ENCODE results near the gene ARID5A. TPM values are rescaled to one million over a fixed set of nuclear protein-coding genes. Genes with fewer than 3 reads are reported as not detected.
A peak's percentile ranks its signal among the peaks of the same experiment; 100 is the strongest.

The ARID5A gene
- polyA plus RNA-seq, 3 donors: 27.8 to 38.8 (median 37.7) TPM

DNA sequence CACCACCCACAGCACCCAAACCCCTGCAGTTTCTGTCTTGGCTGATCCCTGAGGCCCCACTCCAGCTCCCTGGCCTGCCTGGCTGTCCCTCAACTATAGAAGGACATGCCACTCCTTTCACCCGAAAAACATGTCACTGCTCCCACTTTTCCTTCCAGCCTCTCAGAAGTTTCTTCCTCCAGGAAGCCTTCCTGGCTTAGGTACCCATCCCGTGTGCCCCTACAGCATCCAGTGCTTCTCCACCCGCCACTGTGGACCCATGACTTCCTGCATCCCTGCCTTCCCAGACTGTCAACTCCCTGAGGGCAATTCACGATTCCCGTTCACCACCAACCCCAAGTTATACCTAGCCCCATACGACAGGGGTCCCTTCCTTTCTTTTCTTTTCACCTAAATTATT lies 21.5 kb downstream of the ARID5A start:
- Mint-ChIP-seq H3K9me3 (peaks cover 0 to 7% (median 0%) of the 10 kb centered on the region in 7 donors), H3K36me3 (peaks cover 0 to 4% of the 10 kb centered on the region in 2 donors), H3K27ac (peak overlapping the region in 1 of 7 donors; percentile 68), H3K4me1 (peaks cover 15% of the 10 kb centered on the region), H3K27me3 (ENCODE audit: low read depth in 3 of 3) (peaks cover 2 to 11% (median 3%) of the 10 kb centered on the region in 3 donors), H3K4me3 (no peak overlapping the region)
- Histone ChIP-seq H3K36me3 (replicated peaks in 1 of 2; ENCODE audit: control insufficient read depth in 1 of 2, insufficient read depth in 2 of 2, low read length in 2 of 2) (peaks cover 0 to 1% of the 10 kb centered on the region in 2 donors), H3K27me3 (ENCODE audit: control insufficient read depth in 2 of 2, insufficient read depth in 2 of 2, low read length in 2 of 2) (no peaks in the 10 kb centered on the region), H2AFZ (ENCODE audit: insufficient read depth, low read depth, low read length, poor library complexity, severe bottlenecking) (no peak overlapping the region), H4K20me1 (ENCODE audit: insufficient read depth, low read length) (peaks cover 9% of the 10 kb centered on the region), H3K9ac (ENCODE audit: insufficient read depth, low read length, poor library complexity, severe bottlenecking) (no peak overlapping the region), H3K4me1 (ENCODE audit: control insufficient read depth in 1 of 2, insufficient read depth in 2 of 2, low read length in 2 of 2) (peaks cover 3 to 9% of the 10 kb centered on the region in 2 donors), H3K27ac (ENCODE audit: low read depth in 1 of 2, low read length in 2 of 2) (no peak overlapping the region), H3K4me2 (replicated peaks; ENCODE audit: extremely low read depth, low read length, poor library complexity, severe bottlenecking) (no peak overlapping the region), H3K4me3 (replicated peaks in 1 of 3; ENCODE audit: low read depth in 2 of 3, low read length in 3 of 3) (no peak overlapping the region), H3K79me2 (ENCODE audit: insufficient read depth, low read length) (no peaks in the 10 kb centered on the region), H3K9me3 (replicated peaks in 1 of 2; ENCODE audit: control insufficient read depth in 1 of 2, insufficient read depth in 1 of 2, low read length in 2 of 2) (no peaks in the 10 kb centered on the region)
- TF ChIP-seq CTCF (IDR thresholded peaks at IDR 0.05): no peak
- 85% methylated on average over 6 of the region's 6 CpGs for WGBS (ENCODE audit: insufficient coverage)
- intact Hi-C loops (cut with micrococcal nuclease): no loop called here
- no peak for DNase-seq

DNA sequence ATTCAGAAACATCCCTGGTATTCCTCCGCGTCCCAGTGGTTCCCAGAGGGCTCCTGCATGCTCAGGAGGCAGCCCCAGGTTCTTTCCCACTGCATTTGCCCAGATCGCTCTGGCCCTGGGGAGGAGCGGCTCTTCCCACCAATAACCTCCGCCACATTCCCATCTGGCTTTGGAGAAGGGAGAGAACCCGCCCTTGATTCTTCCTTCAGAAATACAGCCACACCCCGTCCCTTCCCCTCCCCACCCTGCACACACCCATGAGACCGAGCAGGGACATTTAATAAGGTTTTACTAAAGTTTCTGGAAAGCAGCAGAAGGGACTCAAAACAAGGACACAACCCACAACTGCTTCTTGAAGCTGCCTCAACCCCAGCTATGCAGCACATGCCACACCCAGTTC lies 21.9 kb downstream of the ARID5A start:
- peaks cover 1 to 11% (median 2%) of the 10 kb centered on the region in 3 donors for H3K27me3 Mint-ChIP-seq (ENCODE audit: low read depth in 3 of 3)
- H4K20me1 ChIP-seq (ENCODE audit: insufficient read depth, low read length): peaks cover 4% of the 10 kb centered on the region
- 100% methylated on average over 3 of the region's 8 CpGs for WGBS (ENCODE audit: insufficient coverage)
- H3K4me3 Mint-ChIP-seq: no peak overlapping the region
- peaks cover 0 to 7% (median 0%) of the 10 kb centered on the region in 7 donors for H3K9me3 Mint-ChIP-seq
- no peak overlapping the region for H3K4me3 ChIP-seq (replicated peaks in 1 of 3; ENCODE audit: low read depth in 2 of 3, low read length in 3 of 3)
- no peaks in the 10 kb centered on the region for H3K79me2 ChIP-seq (ENCODE audit: insufficient read depth, low read length)
- no peaks in the 10 kb centered on the region for H3K27me3 ChIP-seq (ENCODE audit: control insufficient read depth in 2 of 2, insufficient read depth in 2 of 2, low read length in 2 of 2)
- no peak overlapping the region for H3K9ac ChIP-seq (ENCODE audit: insufficient read depth, low read length, poor library complexity, severe bottlenecking)
- no peaks in the 10 kb centered on the region for H3K9me3 ChIP-seq (replicated peaks in 1 of 2; ENCODE audit: control insufficient read depth in 1 of 2, insufficient read depth in 1 of 2, low read length in 2 of 2)
- no peak for TF ChIP-seq CTCF (IDR thresholded peaks at IDR 0.05)
- intact Hi-C loops (cut with micrococcal nuclease): no loop called here
- no peaks in the 10 kb centered on the region for H3K36me3 ChIP-seq (replicated peaks in 1 of 2; ENCODE audit: control insufficient read depth in 1 of 2, insufficient read depth in 2 of 2, low read length in 2 of 2)
- no peak overlapping the region for H3K27ac Mint-ChIP-seq
- H2AFZ ChIP-seq (ENCODE audit: insufficient read depth, low read depth, low read length, poor library complexity, severe bottlenecking): no peak overlapping the region
- H3K4me2 ChIP-seq (replicated peaks; ENCODE audit: extremely low read depth, low read length, poor library complexity, severe bottlenecking): no peak overlapping the region
- peaks cover 3 to 9% of the 10 kb centered on the region in 2 donors for H3K4me1 ChIP-seq (ENCODE audit: control insufficient read depth in 1 of 2, insufficient read depth in 2 of 2, low read length in 2 of 2)
- H3K27ac ChIP-seq (ENCODE audit: low read depth in 1 of 2, low read length in 2 of 2): no peak overlapping the region
- no peaks in the 10 kb centered on the region for H3K36me3 Mint-ChIP-seq
- no peak for DNase-seq
- H3K4me1 Mint-ChIP-seq: peaks cover 15% of the 10 kb centered on the region
